Activated naive CD4-positive, alpha-beta T cell treated with anti-CD3 and anti-CD28 coated beads, Interleukin-2, amount 50 U/mL, for 72 hours (primary cell): ENCODE data around the gene DDX39B. TPM values are rescaled to one million over a fixed set of nuclear protein-coding genes. Genes with fewer than 3 reads are reported as not detected.

Experiments
- ATAC-seq, 2 donors: fragments of 150-1000 bp; cut with Tn5 transposase; 2 replicates each; pipeline ENCODE4 v1.10.0; 2021; ENCODE audit warnings: mild to moderate bottlenecking in 2 of 2, moderate library complexity in 2 of 2
- DNase-seq, 2 donors: peaks; one replicate each; pipeline ENCODE4 v3.0.0; 2021 to 2022; ENCODE audit warnings: low spot score in 2 of 2
- H3K27ac Mint-ChIP-seq, 2 donors: one replicate each; pipeline ENCODE4 v1.8.0; 2022; ENCODE audit warnings: mild to moderate bottlenecking in 2 of 2, mixed read lengths in 2 of 2
- H3K36me3 Mint-ChIP-seq, 2 donors: one replicate each; pipeline ENCODE4 v1.8.0; 2022; ENCODE audit warnings: mixed read lengths in 2 of 2
- H3K9me3 Mint-ChIP-seq, 2 donors: one replicate each; pipeline ENCODE4 v1.8.0; 2022; ENCODE audit warnings: mixed read lengths in 2 of 2
- total RNA-seq, 2 donors: library from RNA; stranded (reverse); gene quantifications; one replicate each; pipeline ENCODE4 v1.2.3, GENCODE V29; 2022

DDX39B gene
- total RNA-seq, 2 donors from 2014 or later = 569 to 658 TPM

DNA sequence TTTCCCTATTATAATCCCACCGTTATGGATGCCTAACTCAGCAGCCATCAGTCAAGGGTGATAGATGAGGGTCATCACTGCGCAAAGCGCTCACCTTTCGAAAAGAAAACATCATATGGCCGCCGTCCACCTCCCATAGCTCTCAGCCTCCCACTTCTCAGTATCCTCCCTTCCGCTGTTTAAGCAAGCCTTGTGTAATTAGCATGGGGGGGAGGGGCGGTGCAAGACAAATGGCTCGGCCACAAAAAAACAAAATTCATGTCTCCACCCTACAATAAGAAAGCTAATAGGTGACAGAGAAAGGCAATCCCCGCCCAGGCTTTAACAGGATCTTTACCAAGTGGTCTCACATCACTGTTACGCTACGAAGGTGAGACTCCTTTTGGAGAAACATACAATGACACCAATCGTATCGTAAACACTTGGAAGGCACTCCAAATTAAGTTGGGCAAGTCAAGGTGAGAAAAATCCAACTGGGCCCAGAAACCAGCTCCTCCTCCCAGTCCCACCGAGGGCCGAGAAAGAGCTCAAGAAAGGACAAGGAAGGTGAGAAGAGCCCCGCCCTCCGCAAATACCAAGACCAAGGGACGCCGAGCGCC, 645 bp downstream of the DDX39B start:
- ATAC-seq (peak; percentile 7 to 28), DNase-seq (peak; percentile 57 to 60)
- Mint-ChIP-seq H3K9me3 (no peaks in the 10 kb centered on the region), H3K27ac (peak overlapping the region; percentile 99), H3K36me3 (peaks cover 48 to 50% of the 10 kb centered on the region in 2 donors)

DNA sequence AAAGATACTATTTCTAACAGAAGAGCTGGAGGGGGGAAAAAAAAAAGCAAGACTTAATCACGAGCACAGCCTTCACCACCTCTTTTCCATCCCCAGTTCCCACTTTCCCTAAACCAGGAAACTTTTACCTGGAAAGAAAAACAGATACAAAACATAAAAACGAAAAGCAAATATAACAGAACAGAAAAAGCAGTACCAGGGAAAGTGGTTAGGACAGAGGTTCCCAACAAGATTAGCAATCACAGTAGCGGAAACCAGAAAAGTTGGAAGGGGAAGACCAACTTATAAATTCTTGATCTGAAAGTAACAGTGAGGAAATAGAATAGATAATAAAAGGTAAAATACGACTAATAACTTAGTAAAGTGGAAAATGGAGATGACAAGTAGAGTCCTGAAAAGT, 1.2 kb downstream of the DDX39B start:
- Mint-ChIP-seq H3K9me3 (no peaks in the 10 kb centered on the region), H3K27ac (peak overlapping the region; percentile 99), H3K36me3 (peaks cover 53 to 55% of the 10 kb centered on the region in 2 donors)
- ATAC-seq = no peak
- DNase-seq = no peak

DNA sequence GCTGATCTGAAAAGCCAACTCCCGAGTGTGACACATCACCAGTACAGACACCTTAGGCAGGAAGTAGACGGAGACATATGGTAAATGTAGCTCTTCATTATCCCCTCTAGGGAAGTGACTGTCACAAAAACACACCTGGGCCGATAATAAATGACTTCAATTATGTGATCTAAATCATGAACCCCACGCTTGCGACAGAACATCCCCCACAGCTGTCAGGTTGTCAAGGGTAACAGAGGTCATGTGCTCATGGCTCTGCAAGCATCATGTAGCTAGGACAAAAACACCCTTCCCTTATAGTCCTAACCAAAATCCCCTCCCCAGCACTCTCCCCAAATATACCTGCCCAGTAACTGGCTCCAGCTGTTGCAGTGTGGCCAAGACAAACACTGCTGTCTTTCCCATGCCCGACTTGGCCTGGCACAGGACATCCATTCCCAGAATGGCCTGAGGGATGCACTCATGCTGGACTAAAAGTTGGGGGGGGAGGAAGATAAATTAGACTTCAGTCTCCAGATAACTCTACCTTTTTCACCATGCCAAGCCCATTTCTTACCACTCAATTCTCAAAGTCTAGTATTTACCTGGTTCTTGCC, 2.9 kb downstream of the DDX39B start:
- ATAC-seq = no peak
- Mint-ChIP-seq H3K9me3 (no peaks in the 10 kb centered on the region), H3K27ac (peak overlapping the region; percentile 94 to 99), H3K36me3 (peaks cover 66 to 71% of the 10 kb centered on the region in 2 donors)
- peak in 1 of 2 donors; percentile 48 for DNase-seq

DNA sequence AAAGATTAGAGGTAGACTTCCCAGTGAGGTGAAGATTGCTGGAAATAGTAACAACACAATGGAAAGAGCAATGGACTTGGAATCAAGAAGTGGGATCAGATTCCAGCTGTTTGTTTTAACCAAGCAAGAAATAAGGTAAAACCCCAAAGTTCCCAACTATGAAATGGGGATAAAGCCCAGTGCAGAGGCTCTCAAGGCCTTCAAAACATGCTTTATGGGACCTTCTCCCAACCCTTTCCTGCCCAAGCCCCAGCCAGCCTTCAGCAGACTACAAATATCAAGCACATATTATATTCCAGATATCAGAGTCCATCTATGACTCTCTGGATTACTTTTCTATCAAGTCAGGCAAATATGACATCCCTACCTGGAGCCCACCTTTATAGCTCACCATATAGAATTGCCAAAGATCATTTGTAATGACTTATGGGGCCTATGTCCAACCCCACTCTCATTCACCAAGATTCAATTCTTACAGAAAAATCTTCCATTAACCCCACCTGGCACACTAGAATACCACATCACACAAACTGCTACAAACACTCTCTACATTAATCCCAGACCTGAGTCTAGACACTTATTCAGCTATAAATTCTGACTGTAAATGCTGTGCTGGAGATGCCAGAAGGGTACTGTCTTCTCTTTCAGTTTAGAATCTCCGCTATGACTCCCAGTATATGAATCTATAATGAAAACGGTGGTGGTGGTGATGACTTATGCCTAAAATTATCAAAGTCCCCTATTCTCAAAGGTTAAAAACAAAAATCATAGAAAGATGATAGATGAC, 6.1 kb downstream of the DDX39B start:
- peak overlapping the region; percentile 69 to 79 for H3K27ac Mint-ChIP-seq
- H3K36me3 Mint-ChIP-seq = peaks cover 57 to 79% of the 10 kb centered on the region in 2 donors
- DNase-seq (no peak), ATAC-seq (peak in 1 of 2 donors; percentile 21)
- no peaks in the 10 kb centered on the region for H3K9me3 Mint-ChIP-seq

DNA sequence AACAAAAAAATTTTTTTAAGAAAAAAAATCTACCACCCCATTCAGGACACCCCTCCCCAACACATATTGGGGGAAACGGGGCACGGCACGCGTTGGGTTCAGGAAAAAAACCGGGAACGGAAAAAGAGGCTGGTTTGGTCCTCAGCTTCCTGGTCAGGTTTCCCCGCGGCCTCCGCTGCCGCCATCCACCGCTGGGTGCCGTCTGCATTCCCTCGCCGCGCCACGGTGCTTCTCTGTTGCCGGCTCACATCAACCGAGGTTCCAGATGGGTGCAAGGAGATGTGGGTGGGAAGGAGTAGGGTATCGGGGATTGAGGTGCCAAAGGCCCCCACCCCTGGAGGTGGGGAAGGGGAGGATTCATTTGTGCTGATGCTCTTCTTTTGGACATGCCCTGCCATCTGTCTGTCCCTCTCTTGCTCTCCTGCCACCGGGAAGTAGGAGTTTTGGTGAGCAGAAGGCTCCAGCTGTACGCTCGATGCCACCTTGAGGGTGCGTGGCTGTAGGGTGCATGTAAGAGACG, 7.2 kb downstream of the DDX39B start:
- H3K36me3 Mint-ChIP-seq = peaks cover 52 to 79% of the 10 kb centered on the region in 2 donors
- peak overlapping the region; percentile 69 to 88 for H3K27ac Mint-ChIP-seq
- DNase-seq = peak in 1 of 2 donors; percentile 44
- no peaks in the 10 kb centered on the region for H3K9me3 Mint-ChIP-seq
- ATAC-seq = no peak

DNA sequence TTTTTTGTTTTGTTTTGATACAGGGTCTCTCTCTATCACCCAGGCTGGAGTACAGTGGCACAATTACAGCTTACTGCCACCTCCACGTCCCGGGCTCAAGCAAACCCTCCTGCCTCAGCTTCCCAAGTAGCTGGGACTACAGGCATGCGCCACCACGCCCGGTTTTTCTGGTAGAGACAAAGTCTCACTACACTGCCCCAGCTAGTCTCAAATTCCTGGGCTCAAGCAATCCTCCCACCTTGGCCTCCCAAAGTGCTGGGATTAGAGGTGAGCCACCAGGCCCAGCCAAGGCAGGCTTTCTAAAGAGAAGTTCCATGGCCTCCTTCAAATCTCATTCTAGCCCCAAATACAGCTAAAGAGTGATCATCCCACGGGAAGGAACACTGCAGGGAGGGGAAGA, 7.8 kb downstream of the DDX39B start:
- ATAC-seq = no peak

DNA sequence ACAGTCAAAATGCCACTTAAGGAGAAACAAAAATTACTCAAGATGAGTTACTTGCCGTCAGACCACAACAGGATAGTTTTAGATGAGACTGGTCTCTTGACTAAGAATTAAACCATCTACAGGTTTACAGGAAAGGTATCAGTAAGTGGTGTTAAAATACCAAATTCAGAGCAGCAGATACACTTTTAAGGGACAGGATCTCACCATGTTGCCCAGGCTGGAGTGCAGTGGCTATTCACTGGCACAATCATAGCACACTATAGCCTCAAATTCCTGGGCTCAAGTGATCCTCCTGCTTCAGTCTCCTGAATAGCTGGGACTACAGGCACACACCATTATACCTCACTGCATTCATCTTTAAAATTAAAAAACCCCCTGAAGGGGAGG, 8.4 kb downstream of the DDX39B start:
- DNase-seq (peak in 1 of 2 donors; percentile 9), ATAC-seq (peak in 1 of 2 donors; percentile 5)
- peak overlapping the region; percentile 69 to 77 for H3K27ac Mint-ChIP-seq
- H3K9me3 Mint-ChIP-seq = no peaks in the 10 kb centered on the region
- H3K36me3 Mint-ChIP-seq = peaks cover 41 to 68% of the 10 kb centered on the region in 2 donors

More for the DNA sequence above, 7.8 kb downstream of the DDX39B start:
- Mint-ChIP-seq H3K36me3 (peaks cover 47 to 74% of the 10 kb centered on the region in 2 donors), H3K27ac (peak overlapping the region; percentile 69 to 88), H3K9me3 (no peaks in the 10 kb centered on the region)
- DNase-seq = peak in 1 of 2 donors; percentile 40

DNA sequence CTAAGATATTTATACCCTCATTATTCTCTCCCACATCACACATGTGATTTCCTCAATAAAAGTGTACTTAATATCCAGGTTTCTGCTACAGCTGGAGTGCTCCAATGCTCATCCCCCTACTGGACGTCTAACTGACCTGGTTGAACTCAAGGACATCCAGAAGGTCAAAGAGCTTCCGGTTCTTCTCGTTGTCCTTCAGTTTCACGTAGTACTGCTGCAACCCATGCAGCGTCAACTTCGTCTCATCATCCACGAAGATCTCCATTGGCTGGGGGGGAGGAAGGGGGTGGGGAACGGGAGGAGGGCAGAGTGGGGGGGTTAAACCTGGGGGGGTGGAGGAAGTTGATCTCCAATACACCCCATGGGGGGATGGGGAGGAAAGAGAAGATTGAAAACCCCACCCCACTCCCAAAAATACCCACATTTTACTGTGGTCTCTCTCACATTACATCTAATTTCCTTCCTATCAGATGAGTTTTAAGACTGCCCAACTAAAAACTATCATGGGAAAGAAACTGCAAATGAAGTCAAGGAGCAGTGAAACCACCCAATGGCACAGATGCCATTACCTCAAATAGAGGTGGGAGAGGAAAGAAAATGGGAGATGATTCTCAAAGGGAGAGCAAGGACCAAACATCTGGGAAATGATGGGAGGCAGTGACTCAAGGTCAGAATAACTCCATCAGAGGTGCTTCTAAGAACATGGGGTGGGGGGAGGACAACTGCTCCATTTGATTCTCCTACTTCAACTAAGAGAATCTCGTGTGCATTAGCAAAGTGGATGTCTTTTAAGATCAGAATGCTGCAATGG, 9.0 kb downstream of the DDX39B start:
- DNase-seq (peak in 1 of 2 donors; percentile 2), ATAC-seq (no peak)
- H3K27ac Mint-ChIP-seq = peak overlapping the region in 1 of 2 donors; percentile 77
- peaks cover 38 to 65% of the 10 kb centered on the region in 2 donors for H3K36me3 Mint-ChIP-seq
- no peaks in the 10 kb centered on the region for H3K9me3 Mint-ChIP-seq

DNA sequence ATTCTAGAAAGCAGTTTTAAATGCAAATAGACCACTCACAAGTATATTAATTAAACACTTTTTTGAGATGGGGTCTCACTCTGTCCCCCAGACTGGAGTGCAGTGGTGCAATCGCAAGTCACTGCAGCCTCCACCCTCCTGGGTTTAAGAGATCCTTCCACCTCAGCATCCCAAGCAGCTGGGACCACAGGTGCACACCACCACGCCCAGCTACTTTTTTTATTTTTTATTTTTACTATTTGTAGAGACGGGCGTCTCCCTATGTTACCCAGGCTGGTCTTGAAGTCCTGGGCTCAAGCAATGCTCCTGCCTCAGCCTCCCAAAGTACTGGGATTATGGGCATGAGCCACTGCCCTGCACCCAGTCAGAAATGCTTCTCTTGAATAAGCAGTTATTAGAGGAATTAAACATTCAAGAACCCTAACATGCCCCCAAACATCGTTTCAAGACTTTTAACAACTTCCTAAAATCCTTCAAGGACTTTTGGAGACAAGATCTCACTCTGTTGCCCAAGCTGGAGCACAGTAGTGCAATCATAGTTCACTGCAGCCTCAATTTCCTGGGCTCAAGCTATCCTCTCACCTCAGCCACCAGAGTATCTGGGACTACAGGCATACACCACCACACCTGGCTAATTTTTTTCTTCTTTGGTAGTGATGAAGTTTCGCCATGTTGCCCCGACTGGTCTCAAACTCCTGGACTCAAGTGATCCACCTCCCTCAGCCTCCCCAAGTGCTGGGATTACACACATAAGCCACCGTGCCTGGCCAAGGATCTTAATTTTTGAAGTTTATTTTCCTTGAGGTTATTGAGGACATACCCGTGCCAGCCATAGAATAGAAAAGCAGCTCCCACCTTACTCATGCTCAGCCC, 9.8 kb downstream of the DDX39B start:
- no peak for ATAC-seq
- DNase-seq = peak in 1 of 2 donors; percentile 21
- peak overlapping the region in 1 of 2 donors; percentile 60 for H3K27ac Mint-ChIP-seq
- peaks cover 38 to 65% of the 10 kb centered on the region in 2 donors for H3K36me3 Mint-ChIP-seq
- H3K9me3 Mint-ChIP-seq = no peaks in the 10 kb centered on the region

DNA sequence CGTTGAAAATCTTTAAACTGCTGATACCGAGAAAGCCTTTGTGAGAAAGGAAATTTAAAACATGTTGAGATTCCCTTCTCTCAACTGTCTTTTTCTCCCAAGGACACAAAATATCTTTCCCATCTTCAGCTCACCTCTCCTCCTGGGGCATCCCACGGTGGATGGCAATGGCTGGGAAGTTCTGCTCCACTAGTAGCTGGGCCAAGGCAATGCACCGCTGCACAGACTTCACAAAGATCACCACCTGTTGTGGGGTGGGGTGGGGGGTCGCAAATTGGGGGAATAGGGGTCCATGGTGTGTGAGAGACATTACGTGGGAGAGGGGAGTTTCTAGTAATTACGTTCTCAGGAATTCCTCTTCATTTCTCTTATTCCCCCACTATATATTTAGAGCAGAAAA, 10.6 kb downstream of the DDX39B start:
- peaks cover 32 to 57% of the 10 kb centered on the region in 2 donors for H3K36me3 Mint-ChIP-seq
- DNase-seq (peak in 1 of 2 donors; percentile 13), ATAC-seq (no peak)
- H3K27ac Mint-ChIP-seq = no peak overlapping the region
- no peaks in the 10 kb centered on the region for H3K9me3 Mint-ChIP-seq

DNA sequence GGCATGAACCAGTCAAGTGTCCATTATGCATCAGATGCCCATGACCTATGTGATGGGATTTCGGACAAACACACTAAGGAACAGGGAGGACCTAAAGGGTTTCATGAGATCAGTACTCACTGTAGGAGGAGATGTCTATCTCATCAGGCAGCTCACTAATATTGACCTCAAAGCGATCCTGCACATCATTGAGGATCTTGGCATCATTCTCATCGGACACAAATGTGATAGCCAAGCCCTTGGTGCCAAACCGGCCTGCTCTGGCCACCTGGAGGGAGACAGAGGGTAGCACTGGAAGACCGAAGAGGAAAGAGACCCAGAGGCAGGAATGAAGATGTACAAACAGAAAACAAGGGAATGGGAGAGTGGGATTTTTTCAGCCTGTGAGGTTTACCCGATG, 11.1 kb downstream of the DDX39B start:
- ATAC-seq (no peak), DNase-seq (peak in 1 of 2 donors; percentile 34)
- H3K27ac Mint-ChIP-seq = no peak overlapping the region
- peaks cover 27 to 52% of the 10 kb centered on the region in 2 donors for H3K36me3 Mint-ChIP-seq
- H3K9me3 Mint-ChIP-seq = no peaks in the 10 kb centered on the region

DNA sequence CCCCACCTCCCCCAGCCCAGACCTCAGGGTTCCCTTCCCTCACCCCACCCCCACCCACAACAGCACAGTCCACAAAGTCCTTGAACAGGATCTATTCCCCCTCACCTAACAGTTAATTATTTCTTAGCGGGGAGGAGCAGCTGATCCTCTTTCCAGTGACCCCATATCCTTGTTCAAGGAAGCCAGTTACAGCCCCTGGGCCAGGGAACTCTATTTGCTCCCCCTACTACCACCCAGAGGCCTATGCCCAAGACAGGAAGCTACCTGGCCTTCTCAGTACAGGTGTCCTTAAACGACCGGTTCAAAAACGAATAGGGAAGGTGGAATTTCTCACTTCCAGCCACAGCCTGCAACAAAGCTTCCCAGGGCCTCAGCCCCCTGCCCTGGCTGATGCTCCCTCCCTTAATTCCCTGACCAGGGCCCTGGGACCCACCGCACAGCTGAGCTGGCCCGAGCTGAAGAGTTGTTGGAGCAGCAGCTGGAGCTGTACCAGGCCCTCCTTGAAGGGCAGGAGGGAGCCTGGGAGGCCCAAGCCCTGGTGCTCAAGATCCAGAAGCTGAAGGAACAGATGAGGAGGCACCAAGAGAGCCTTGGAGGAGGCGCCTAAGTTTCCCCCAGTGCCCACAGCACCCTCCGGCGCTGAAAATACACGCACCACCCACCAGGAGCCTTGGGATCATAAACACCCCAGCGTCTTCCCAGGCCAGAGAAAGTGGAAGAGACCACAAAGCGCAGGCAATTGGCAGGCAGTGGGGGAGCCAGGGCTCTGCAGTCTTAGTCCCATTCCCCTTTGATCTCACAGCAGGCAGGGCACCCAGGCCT, 12.3 kb downstream of the DDX39B start:
- no peaks in the 10 kb centered on the region for H3K9me3 Mint-ChIP-seq
- DNase-seq (peak in 1 of 2 donors; percentile 52), ATAC-seq (peak; percentile 2 to 17)
- peak overlapping the region; percentile 36 to 91 for H3K27ac Mint-ChIP-seq
- peaks cover 16 to 41% of the 10 kb centered on the region in 2 donors for H3K36me3 Mint-ChIP-seq

DNA sequence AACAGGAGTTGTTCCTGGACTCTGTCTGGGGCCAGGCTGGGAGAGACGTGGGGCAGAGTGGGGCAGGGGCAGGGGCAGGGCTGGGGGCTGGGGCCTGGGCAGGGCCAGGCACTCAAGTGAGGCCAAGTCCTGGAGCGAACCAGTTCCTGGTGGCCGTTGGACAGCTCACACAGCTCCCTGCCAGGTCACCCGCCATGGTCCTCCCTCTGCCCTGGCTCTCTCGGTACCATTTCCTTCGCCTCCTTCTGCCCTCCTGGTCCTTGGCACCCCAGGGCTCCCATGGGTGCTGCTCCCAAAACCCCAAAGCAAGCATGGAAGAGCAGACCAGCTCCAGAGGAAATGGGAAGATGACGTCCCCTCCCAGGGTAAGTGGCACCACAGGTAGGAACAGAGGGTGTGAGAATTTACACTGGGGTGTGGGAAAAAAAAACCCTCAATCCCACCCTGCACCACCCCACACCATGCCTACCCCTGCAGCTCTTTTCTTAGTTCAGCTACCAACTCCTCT, 12.9 kb downstream of the DDX39B start, which contains the start of gene MCCD1:
Gene MCCD1 (plus strand): TSS at position 142 of the 508 bp plus-strand sequence. CDS start 53 bp downstream, at position 195.
- Mint-ChIP-seq H3K9me3 (no peaks in the 10 kb centered on the region), H3K36me3 (peaks cover 15 to 36% of the 10 kb centered on the region in 2 donors), H3K27ac (peak within 1 kb of the TSS; percentile 36 to 91)
- ATAC-seq (peak; percentile 23 to 39), DNase-seq (peak in 1 of 2 donors; percentile 48)

DNA sequence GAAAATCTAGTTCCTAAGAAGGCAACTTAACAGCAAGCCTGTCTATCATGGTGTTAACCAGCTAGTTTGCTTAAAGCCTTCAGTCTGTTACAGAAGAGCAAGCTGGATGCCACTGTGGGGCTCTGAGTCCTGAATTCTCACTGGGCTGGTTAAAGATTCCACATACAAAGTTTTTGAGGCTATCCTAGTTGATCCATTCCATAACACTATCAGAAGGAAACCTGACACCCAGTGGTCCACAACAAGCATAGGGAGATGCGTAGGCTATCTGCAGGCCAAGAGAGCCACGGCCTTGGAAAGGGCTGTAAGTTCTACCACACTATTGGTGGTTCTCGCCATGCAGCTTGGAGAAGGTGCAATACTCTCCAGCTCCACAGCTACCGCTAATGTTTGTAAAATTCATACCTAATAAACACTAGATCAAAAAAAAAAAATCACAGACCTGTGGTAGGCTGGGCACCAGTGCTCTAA, 13.5 kb downstream of the DDX39B start:
- ATAC-seq (peak; percentile 12 to 25), DNase-seq (peak in 1 of 2 donors; percentile 21)
- H3K27ac Mint-ChIP-seq = peak overlapping the region in 1 of 2 donors; percentile 88
- H3K9me3 Mint-ChIP-seq = no peaks in the 10 kb centered on the region
- peaks cover 15 to 31% of the 10 kb centered on the region in 2 donors for H3K36me3 Mint-ChIP-seq
